NCI-H1048 (cell line): ENCODE results near the gene TBC1D2B.
"Not testable (repeated sequence)": the region's sequence is repeated elsewhere in the genome, so short reads cannot be mapped to it uniquely, and the experiment has no call there.

Experiments used
- DNase-seq: peaks from one replicate; lab custom pipeline; 2025; lab: John Stamatoyannopoulos, UW

Gene TBC1D2B

DNA sequence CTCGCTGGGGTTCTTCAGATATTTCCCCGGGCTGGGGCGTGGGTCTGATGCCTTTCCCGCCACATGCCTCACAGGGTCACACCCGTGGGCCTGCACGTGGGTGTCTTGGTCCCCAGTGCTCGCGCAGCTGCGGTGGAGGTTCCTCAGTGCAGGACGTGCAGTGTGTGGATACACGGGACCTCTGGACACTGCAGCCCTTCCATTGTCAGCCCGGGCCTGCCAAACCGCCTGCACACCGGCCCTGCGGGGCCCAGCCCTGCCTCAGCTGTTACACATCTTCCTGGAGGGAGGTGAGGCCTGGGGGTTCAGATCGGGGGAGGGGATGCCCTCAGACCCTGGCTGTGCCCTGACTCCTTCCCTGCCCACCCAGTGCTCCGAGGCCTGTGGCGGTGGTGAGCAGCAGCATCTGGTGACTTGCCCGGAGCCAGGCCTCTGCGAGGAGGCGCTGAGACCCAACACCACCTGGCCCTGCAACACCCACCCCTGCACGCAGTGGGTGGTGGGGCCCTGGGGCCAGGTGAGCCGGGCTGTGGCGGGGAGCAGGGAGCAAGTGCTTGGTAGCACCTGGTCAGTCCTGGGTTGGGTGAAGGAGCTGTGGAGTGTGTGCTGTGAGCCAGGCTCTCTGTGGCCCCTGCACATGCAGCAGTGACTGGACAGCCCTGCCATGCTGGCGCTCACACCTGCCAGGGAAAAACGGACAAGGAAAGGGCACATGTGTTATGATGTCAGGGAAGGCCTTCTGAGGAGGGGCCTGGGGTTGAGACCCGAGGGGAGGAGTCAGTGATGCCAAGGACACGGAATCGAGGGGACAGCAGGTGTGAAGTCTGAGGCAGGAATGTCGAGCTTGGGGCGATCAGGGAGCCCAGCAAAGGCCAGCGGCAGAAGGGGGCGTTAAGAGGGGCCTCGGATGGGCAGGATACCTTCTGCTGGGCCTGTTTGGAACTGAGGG is 88.9 kb downstream of the TBC1D2B start:
- DNase-seq = no peak

DNA sequence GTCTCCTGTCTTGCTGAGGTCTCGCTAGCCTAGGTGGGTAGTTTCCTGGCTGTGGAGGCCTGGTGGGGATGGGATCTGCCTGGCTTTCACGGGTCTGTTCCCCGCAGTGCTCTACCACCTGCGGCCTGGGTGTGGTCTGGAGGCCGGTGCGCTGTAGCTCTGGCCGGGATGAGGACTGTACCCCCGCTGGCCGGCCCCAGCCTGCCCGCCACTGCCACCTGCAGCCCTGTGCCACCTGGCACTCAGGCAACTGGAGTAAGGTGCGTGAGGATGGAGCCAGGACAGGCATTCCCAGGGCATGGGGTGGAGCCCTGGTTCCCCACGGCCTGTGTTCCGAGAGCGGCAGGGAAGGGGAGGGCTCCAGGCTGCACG is 89.8 kb downstream of the TBC1D2B start:
- not testable (repeated sequence) for DNase-seq

DNA sequence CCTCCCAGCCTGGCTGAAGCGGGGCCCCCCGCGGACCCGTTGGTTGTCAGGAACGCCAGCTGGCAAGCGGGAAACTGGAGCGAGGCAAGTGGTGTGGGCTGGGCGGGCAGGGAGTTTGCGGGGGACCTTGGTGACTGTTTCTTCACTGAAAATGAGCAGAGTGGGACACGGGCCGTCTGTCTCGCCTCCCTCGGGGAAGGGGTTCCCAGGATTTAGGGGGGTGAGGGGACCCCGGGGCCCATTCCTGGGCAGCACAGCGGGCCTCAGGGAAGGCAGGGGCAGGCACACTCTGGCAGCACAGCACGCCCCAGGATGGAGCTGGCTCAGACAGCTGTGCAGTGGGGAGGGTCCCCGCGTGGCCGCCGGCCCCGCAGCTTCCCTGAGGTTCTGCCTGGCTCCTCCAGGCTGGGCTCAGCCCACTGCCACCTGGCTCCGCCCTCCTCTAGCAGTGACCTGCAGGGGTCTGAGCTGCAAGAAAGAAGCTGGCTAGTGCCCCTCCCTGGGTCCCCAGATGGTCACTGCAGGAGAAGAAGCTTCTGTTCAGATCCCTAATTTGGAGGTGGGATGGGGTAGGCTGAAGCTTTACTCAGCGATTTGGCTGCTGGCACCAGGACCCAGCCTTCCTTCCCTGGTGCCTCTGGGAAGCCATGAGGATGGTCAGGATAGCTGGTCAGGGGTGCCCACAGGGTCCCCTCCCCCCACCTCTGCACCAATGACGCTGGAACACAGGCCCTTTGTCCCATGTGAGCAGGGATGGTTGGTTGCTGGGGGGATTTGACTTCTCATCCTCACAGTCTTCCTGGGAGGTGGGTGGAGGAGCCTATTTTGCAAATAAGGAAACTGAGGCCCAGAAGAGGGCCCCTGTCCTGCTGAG is 90.4 kb downstream of the TBC1D2B start:
- DNase-seq = no peak

DNA sequence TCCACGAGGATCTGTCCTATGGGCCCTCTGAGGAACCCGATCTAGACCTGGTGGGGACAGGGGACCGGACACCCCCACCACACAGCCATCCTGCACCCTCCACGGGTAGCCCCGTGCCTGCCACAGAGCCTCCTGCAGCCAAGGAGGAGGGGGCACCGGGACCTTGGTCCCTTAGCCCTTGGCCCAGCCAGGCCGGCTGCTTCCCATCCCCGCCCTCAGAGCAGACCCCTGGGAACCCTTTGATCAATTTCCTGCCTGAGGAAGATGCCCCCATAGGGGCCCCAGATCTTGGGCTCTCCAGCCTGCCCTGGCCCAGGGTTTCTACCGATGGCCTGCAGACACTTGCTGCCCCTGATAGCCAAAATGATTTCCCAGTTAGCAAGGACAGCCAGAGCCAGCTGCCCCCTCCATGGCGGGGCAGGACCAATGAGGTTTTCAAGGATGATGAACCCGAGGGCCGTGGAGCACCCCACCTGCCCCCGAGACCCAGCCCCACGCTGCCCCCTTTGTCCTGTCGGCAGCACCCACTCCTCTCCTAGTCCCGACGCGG is 91.5 kb downstream of the TBC1D2B start:
- no peak for DNase-seq

DNA sequence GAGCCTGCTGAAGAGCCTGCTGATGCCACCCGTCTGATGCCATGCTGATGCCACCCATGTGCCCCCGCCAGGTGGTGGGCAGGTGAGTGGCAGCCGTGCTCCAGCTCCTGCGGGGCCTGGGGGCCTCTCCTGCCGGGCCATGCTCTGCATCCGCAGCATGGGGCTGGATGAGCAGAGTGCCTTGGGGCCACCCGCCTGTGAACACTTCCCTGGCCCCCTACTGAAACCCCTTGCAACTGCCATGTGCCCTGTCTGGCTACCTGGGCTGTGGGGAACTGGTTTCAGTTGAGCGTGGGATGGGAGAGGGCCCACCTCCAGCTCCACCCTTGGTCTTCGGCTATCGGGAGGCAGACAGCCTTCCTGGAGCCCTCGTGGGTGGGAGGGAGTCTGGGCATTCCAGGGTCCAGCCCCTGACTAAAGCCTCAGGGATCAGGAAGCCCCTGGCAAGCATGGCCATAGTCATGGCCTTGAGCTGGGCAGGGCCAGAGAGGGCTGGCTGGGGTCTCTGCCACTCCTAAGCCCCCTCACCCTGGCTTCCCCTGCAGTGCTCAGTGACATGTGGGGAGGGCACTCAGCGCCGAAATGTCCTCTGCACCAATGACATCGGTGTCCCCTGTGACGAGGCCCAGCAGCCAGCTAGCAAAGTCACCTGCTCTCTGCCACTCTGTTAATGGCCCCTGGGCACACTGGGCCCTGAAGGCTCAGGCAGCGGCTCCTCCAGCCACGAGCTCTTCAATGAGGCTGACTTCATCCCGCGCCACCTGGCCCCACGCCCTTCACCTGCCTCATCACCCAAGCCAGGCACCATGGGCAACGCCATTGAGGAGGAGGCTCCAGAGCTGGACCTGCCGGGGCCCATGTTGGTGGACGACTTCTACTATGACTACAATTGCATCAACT is 92.2 kb downstream of the TBC1D2B start:
- DNase-seq = no peak

DNA sequence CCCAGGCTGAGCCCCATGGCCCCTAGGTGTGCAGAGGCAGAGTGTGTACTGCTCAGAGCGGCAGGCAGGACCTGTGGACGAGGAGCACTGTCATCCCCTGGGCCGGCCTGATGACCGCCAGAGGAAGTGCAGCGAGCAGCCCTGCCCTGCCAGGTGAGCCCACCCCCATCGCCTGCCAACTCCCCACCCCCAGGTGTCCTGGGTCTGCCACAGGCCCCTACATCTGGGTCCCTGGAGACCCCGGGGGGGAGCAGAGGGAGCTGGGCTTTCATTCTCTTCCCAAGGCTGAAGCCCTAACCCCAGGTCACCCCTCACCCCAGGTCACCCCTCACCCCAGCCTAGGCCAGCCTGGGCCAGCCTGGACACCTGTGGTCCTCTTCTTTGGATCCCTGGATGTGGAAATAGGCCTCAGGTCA is 93.1 kb downstream of the TBC1D2B start:
- no peak for DNase-seq

DNA sequence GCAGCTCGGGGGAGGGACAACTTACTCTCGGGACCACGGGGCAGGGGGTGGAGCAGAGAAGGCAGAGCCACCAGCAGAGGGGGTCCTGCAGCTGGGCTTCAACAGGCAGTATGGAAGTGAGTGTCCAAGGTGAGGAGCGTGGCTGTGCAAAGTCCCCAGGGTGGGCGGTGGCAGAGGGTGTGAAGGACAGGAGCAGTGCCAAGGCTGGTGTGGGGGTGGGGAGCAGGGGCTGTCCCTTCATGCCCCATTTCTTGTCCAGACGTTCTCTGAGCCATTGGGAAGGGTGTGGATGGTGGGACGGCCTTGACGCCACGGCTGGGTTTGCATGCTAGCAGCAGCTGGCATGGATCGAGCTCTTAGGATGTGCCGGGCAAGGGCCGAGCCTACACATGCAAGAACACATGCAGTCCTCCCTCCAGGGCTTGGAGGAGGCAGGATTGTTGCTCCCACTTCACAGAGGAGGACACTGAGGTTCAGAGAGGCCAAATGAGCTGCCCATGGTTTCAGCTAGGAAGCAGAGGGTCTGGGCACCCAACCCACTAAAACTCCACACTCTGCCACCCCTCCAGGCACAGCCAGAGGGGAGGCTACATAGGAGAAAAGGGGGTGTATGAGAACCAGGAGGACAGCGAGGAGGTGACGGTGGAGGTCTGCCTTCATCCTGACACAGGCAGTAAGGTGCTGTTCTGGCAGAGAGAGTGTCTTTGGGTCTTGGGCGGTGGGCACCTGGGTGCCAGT is 93.6 kb downstream of the TBC1D2B start:
- no peak for DNase-seq

DNA sequence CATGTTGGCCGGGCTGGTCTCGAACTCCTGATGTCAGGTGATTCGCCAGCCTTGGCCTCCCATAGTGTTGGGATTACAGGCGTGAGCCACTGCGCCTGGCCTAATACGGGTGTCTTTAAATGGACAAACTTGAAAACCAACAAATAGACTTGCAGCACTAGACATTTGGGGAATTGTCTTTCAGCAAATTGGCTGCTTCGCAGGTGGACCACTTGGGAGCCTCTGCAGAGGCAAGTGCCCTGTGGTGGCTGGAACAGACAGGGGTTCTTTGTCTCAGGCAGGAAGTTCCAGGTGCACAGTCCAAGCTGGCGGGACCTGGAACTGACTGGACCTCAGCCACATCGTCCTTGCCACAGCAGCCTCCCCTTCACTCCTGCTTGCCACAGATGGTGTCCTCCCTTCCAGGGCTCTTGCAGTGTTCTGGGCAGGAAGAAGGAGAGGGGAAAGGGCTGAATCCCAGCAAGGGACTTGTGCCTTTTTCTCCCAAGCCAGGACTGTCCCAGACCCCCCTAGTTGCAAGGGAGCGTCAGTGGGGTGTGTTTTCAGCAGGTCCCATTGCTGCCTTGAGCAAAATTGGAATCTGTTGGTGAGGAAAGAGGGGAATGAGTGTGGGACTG is 94.3 kb downstream of the TBC1D2B start:
- no peak for DNase-seq

DNA sequence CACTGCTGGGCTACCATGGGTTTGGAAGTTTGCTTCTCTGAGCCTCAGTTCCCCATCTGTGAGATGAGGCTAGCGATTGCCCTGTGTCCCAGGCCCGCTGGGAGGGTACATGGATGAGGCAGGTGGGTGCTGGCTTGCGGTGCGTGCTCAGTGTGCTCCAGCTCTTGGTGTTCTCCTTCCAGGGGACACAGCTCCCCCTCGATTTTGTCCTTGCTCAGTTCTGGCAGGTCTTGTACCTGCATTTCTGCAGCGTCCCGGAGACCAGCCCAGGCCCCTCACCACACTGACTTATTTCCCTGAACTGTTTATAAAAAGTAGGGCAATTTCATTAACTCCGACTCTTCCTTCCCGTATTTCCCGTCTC is 95.4 kb downstream of the TBC1D2B start:
- DNase-seq = no peak

DNA sequence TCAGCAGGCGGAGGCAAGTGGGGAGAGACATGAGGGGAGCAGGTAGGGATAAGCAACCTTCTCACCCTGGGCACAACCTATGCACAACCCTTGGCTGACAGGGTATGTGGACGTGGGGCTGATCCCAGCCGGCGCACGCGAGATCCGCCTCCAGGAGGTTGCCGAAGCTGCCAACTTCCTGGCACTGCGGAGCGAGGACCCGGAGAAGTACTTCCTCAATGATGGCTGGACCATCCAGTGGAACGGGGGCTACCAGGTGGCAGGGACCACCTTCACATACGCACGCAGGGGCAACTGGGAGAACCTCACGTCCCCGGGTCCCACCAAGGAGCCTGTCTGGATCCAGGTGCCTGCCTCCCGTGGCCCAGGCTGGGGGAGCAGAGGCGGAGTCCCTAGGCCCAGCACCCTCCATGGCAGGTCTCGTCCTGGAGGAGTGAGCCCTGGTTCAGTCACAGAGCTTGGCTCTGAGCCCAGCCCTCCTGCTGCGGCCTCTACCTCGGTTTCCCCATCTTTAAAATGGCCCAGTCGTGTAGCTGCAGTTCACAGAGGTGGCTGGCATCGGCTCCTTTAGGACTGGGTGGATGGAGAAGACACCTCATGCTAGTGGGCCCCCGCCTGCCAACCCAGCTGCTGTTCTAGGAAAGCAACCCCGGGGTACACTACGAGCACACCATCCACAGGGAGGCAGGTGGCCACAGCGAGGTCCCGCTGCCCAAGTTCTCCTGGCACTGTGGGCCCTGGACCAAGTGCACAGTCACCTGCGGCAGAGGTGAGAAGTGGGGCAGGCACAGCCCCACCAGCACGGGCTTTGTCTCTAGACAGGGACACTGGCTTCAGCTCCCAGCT is 96.0 kb downstream of the TBC1D2B start:
- DNase-seq = no peak

DNA sequence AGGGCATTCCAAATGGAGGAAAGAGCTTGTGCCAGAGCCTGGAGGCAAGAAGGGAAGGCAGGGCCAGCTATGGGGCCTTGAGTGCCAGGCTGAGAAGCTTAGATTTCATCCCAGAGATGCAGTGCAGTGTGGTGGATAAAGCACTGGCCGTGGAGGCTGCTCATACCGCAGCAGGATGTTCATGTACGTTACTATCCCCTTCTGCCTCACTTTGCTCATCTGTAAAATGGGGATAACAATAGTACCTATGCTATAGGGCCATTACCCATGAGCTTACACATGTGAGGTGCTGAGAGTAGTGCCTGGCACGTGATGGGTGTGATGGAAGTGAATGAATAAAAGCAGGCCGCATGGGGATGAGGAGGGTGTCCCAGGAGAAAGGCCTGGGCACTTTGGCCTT is 96.8 kb downstream of the TBC1D2B start:
- DNase-seq = not testable (repeated sequence)

DNA sequence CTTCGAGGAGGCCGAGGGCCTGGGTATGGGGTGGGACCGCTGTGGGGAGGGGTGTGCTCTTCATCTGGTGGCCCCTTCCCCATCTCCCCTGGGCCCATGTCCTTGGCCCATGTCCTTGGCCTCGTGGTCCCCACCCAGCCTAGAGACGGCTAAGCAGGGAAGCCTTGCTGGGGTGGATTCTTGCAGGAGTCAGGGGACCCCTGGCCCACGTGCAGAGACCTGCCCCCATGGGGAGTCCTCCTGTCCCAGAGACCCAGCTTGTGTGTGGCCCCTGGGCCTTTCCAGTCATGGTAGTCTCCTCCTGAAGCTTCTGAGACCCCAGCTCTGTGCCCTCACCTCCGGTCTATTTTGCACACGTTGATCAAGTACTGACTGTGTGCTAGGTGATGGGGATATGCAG is 97.4 kb downstream of the TBC1D2B start:
- DNase-seq = no peak

DNA sequence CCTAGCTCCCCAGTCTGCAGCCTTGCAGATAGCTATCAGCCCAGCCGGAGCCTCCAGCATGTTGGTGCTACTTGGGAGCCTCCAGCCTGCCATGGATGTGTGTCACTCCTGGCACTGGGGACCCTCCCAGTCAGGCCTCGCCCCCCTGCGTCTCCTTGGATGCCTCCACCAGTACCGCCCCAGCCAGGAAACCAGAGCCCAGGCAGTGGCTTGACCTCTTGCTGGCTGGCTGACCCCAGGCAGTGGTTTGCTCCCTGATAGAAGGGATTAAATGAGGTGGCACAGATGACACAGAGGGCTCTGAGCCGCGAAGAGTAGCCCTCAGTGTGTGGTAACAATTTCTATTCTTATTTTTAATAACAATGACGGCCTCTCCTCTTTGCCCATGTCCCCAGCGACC is 98.4 kb downstream of the TBC1D2B start:
- DNase-seq = not testable (repeated sequence)

DNA sequence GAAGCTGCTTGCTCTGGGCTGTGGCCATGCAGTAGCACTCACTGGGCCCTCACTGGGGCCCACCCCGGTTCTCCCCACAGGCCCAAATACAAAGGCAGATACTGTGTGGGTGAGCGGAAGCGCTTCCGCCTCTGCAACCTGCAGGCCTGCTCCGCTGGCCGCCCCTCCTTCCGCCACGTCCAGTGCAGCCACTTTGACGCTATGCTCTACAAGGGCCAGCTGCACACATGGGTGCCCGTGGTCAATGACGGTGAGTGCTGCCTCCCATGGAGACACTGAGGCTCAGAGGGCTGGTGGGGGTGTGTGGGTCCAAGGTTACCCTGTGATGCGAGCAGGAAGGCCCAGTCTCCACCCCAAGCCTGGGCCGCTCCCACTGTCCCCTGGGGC is 98.8 kb downstream of the TBC1D2B start:
- DNase-seq = not testable (repeated sequence)

DNA sequence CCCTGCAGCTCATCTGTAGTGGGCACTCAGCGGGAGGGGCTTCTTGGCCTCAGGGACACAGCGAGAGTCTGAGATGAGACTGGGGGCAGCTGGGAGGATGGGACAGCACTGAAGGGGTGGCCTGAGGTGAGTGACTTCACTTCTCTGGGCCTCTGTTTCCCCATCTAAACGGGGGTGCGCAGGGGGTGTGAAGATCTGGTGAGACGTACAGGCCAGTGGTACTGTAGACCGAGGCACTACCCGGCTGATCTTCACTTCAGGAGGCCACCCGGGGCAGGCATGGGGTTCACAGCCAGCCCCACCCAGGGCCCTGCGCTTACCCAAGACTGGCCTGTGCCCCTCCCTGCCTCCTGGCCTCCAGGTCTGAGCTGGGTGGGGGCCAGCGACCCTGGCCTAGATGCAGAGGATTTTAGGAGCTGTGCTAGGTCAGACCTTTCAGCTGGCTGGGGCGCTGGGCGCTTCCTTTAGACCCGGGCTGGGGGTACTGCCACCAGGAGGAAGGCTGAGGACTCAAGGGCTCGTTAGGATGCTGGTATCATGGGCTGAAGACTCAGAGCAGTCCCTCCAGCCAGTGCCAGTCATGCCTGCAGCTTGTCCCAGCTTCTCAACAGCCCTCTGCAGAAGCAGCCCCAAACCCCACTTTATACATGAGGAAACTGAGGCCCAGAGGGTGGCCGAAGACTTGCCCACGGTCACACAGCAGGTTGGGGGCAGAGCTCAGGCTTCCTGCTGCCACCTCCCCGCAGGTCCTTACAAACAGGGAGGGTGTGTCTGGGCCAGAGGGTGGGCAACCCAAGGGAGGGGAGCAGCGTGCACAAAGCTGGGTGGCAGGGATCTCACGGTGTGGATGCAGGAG is 99.4 kb downstream of the TBC1D2B start:
- DNase-seq = not testable (repeated sequence)

DNA sequence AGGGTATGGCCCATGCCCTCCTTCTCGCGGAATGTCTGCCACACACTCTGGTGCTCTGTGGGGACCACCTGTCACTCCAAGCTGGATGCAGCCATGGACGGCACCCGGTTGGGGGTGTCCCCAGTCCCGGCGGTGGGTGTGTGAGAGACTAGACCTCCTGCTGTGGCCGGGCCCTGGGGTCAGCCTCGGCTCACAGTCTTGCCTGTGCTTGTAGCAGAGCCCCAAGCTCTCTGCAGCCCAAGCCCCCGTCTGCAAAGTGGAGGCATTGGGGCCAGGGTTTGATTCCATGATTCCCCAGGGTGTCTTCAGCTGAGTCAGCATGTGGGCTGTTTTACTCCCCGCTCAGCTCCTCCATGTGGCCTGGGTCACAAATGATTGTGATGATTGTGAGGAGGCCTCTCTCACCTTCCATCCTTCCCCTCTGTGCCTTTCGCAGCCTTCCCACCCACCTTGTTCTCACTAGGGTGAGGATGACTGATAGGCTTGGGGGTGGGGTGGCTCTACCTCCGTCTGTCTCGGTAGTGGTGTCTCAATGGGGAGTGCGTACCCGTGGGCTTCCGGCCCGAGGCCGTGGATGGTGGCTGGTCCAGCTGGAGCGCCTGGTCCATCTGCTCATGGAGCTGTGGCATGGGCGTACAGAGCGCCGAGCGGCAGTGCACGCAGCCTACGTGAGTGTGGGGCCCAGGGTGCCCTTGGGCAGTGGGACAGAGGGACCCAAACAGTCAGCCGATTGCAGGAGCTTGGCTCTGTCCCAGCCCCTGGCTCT is 100.6 kb downstream of the TBC1D2B start:
- DNase-seq = not testable (repeated sequence)

DNA sequence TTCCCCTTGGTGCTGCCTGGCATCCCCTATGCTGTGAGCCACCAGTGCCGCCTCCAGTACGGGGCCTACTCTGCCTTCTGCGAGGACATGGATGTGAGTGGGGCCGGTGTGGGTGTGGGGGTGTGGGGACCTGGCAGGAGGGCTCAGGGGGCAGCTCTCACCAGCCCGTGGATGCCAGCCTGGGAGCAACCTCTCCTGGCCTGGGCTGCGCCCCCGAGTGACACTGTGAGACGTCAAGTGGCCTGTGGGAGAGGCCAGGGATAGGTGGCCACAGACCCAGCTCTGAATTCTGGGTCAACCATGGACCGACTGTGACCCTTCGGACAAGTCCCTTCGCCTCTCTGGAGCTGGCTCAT is 101.4 kb downstream of the TBC1D2B start:
- DNase-seq = not testable (repeated sequence)
